Liver (tissue), 9 donors: ENCODE data around the gene FANCI. TPM values are rescaled to one million over a fixed set of nuclear protein-coding genes. Genes with fewer than 3 reads are reported as not detected.

Experiments used
- DNase-seq: peaks from one replicate; pipeline ENCODE4 v3.0.0-alpha.2; 2017; ENCODE audit warnings: low spot score
- H3K27ac ChIP-seq, 2 donors: one replicate each; pipeline ENCODE4 v1.7.0; 2013; ENCODE audit warnings: inconsistent platforms in 2 of 2, low read length in 2 of 2, control low read depth in 1 of 2, low read depth in 1 of 2, mild to moderate bottlenecking in 1 of 2
- H3K27me3 ChIP-seq, 4 donors: one replicate each; pipeline versions ENCODE4 v1.6.1 to v1.7.0; 2013; ENCODE audit warnings: low read length in 3 of 4, inconsistent platforms in 1 of 4, mild to moderate bottlenecking in 1 of 4, moderate library complexity in 1 of 4; ENCODE audit not compliant: control insufficient read depth in 4 of 4, insufficient read depth in 4 of 4
- H3K36me3 ChIP-seq, 4 donors: one replicate each; pipeline versions ENCODE4 v1.6.1 to v1.7.0; 2013; ENCODE audit warnings: low read length in 3 of 4, mild to moderate bottlenecking in 3 of 4, low read depth in 1 of 4, moderate library complexity in 1 of 4; ENCODE audit not compliant: control insufficient read depth in 4 of 4, insufficient read depth in 3 of 4
- H3K4me1 ChIP-seq, 4 donors: one replicate each; pipeline versions ENCODE4 v1.6.1 to v1.7.0; 2013; ENCODE audit warnings: low read length in 3 of 4, mild to moderate bottlenecking in 3 of 4, moderate library complexity in 1 of 4; ENCODE audit not compliant: control insufficient read depth in 4 of 4, insufficient read depth in 4 of 4
- H3K4me3 ChIP-seq, 3 donors: one replicate each; pipeline versions ENCODE4 v1.6.1 to v1.7.0; 2013; ENCODE audit warnings: low read length in 3 of 3, control low read depth in 1 of 3, low read depth in 1 of 3, mild to moderate bottlenecking in 1 of 3
- H3K9ac ChIP-seq, 2 donors: one replicate each; pipeline ENCODE4 v1.7.0; 2013; ENCODE audit warnings: low read length in 2 of 2, mild to moderate bottlenecking in 2 of 2, moderate library complexity in 2 of 2, control low read depth in 1 of 2, low read depth in 1 of 2
- H3K9me3 ChIP-seq, 4 donors: one replicate each; pipeline versions ENCODE4 v1.6.1 to v1.7.0; 2013; ENCODE audit warnings: low read length in 3 of 4; ENCODE audit not compliant: control insufficient read depth in 4 of 4
- ATF3 ChIP-seq: IDR thresholded peaks from 2 replicates; pipeline ENCODE4 v1.6.1; 2016; ENCODE audit warnings: antibody characterized with exemption
- EGR1 ChIP-seq, 2 donors: IDR thresholded peaks; 2 replicates each; pipeline ENCODE4 v1.6.1; 2016 to 2018; ENCODE audit warnings: antibody characterized with exemption in 2 of 2, low read depth in 2 of 2
- FOXA1 ChIP-seq: IDR thresholded peaks from 2 replicates; pipeline ENCODE4 v1.6.1; 2016; ENCODE audit warnings: antibody characterized with exemption
- FOXA2 ChIP-seq: IDR thresholded peaks from 2 replicates; pipeline ENCODE4 v1.6.1; 2016; ENCODE audit warnings: antibody characterized with exemption
- GABPA ChIP-seq, 2 donors: IDR thresholded peaks in 1 of 2; conservative IDR thresholded peaks in 1 of 2; 2 replicates each; pipeline ENCODE4 v1.6.1; 2016; ENCODE audit warnings: antibody characterized with exemption in 2 of 2, mild to moderate bottlenecking in 1 of 2, moderate library complexity in 1 of 2
- HNF4G ChIP-seq: IDR thresholded peaks from 2 replicates; pipeline ENCODE4 v1.6.1; 2016; ENCODE audit warnings: antibody characterized with exemption
- JUND ChIP-seq, 2 donors: IDR thresholded peaks; 2 replicates each; pipeline ENCODE4 v1.6.1; 2016; ENCODE audit warnings: antibody characterized with exemption in 2 of 2
- NR2F2 ChIP-seq: IDR thresholded peaks from 2 replicates; pipeline ENCODE4 v1.6.1; 2016; ENCODE audit warnings: antibody characterized with exemption
- RAD21 ChIP-seq, 2 donors: IDR thresholded peaks; 2 replicates each; pipeline ENCODE4 v1.6.1; 2016; ENCODE audit warnings: antibody characterized with exemption in 2 of 2, mild to moderate bottlenecking in 2 of 2
- REST ChIP-seq: IDR thresholded peaks from 2 replicates; pipeline ENCODE4 v1.6.1; 2016; ENCODE audit warnings: antibody characterized with exemption, mild to moderate bottlenecking
- RXRA ChIP-seq, 2 donors: IDR thresholded peaks; 2 replicates each; pipeline ENCODE4 v1.6.1; 2017 to 2018; ENCODE audit warnings: antibody characterized with exemption in 2 of 2, mild to moderate bottlenecking in 1 of 2
- SP1 ChIP-seq: IDR thresholded peaks from 2 replicates; pipeline ENCODE4 v1.6.1; 2018; ENCODE audit warnings: antibody characterized with exemption, mild to moderate bottlenecking
- TAF1 ChIP-seq: conservative IDR thresholded peaks from 2 replicates; pipeline ENCODE4 v1.6.1; 2016; ENCODE audit warnings: antibody characterized with exemption, mild to moderate bottlenecking
- YY1 ChIP-seq: IDR thresholded peaks from 2 replicates; pipeline ENCODE4 v1.6.1; 2016; ENCODE audit warnings: antibody characterized with exemption, mild to moderate bottlenecking
- ZBTB33 ChIP-seq: IDR thresholded peaks from 2 replicates; pipeline ENCODE4 v1.6.1; 2016; ENCODE audit warnings: antibody characterized with exemption
- WGBS: extraction: QIAGEN DNeasy Blood & Tissue Kit; methylation state at CpG from one replicate; pipeline ENCODE4 v1.1.7; 2013; 5-methylcytosine and 5-hydroxymethylcytosine counted together
- polyA plus RNA-seq, 2 donors: library from polyadenylated mRNA; stranded (reverse) in 1 of 2; unstranded in 1 of 2; fragments of 200-250 nt in 1 of 2; fragments of >200 nt in 1 of 2; fragmentation: Nextera tagmentation in 1 of 2; extraction: Ambion mirVana in 1 of 2; gene quantifications; one replicate each; pipeline versions ENCODE4 v1.2.1 to v1.2.3, GENCODE V29; 2013 to 2015
- total RNA-seq, 2 donors: library from RNA; depleted of rRNA; stranded (reverse); fragments of >200 nt; gene quantifications; one replicate each; pipeline ENCODE4 v1.2.3, GENCODE V29; 2014
- TF ChIP-seq, protein P1 (sequence below): fragments of 150-350 bp; IDR thresholded peaks from 2 replicates; pipeline ENCODE4 v1.5.1; 2017; ENCODE audit warnings: improper control_type of control experiment, low read depth, low read length; ENCODE audit not compliant: missing input control
- TF ChIP-seq, protein P2 (sequence below): IDR thresholded peaks from 2 replicates; pipeline ENCODE4 v1.6.1; 2016; ENCODE audit warnings: antibody characterized with exemption
- donor health status: healthy.
- donor health status: healthy.
- donor health status: healthy.
- donor health status: healthy.
- donor health status: healthy.

The FANCI gene
- total and polyA plus RNA-seq, 4 donors = 1.7 to 41.9 (median 2.3) TPM

GRCh38 chr15:89301304-89302089 lies 57.7 kb downstream of the FANCI start:
- H3K27me3 ChIP-seq = no peaks in the 10 kb centered on the region
- no peak overlapping the region for H3K9ac ChIP-seq
- H3K9me3 ChIP-seq = no peaks in the 10 kb centered on the region
- no peak for DNase-seq
- TF ChIP-seq GABPA (IDR thresholded peaks at IDR 0.05 in 1 of 2, conservative IDR thresholded peaks at IDR 0.05 in 1 of 2) (no peak), ZBTB33 (no peak), REST (no peak), SP1 (no peak), FOXA2 (no peak), JUND (IDR thresholded peaks at IDR 0.05) (no peak), ATF3 (no peak), HNF4G (no peak), YY1 (no peak), EGR1 (IDR thresholded peaks at IDR 0.05; ENCODE audit: low read depth in 2 of 2) (no peak), RXRA (IDR thresholded peaks at IDR 0.05) (no peak), RAD21 (IDR thresholded peaks at IDR 0.05) (no peak), FOXA1 (no peak), NR2F2 (no peak), TAF1 (no peak)
- TF ChIP-seq, protein P1, sequence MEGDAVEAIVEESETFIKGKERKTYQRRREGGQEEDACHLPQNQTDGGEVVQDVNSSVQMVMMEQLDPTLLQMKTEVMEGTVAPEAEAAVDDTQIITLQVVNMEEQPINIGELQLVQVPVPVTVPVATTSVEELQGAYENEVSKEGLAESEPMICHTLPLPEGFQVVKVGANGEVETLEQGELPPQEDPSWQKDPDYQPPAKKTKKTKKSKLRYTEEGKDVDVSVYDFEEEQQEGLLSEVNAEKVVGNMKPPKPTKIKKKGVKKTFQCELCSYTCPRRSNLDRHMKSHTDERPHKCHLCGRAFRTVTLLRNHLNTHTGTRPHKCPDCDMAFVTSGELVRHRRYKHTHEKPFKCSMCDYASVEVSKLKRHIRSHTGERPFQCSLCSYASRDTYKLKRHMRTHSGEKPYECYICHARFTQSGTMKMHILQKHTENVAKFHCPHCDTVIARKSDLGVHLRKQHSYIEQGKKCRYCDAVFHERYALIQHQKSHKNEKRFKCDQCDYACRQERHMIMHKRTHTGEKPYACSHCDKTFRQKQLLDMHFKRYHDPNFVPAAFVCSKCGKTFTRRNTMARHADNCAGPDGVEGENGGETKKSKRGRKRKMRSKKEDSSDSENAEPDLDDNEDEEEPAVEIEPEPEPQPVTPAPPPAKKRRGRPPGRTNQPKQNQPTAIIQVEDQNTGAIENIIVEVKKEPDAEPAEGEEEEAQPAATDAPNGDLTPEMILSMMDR = no peak
- TF ChIP-seq, protein P2, sequence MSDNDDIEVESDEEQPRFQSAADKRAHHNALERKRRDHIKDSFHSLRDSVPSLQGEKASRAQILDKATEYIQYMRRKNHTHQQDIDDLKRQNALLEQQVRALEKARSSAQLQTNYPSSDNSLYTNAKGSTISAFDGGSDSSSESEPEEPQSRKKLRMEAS = no peak
- WGBS = 97% methylated on average over 5 of the region's 5 CpGs
- H3K4me1 ChIP-seq = no peaks in the 10 kb centered on the region
- no peak overlapping the region for H3K27ac ChIP-seq
- H3K4me3 ChIP-seq = no peak overlapping the region
- no peaks in the 10 kb centered on the region for H3K36me3 ChIP-seq
